ENCODE measurements around the gene MIER3. TPM values are rescaled to one million over a fixed set of nuclear protein-coding genes. Genes with fewer than 3 reads are reported as not detected.

MIER3 gene
- total RNA-seq, 1 donor from 2014 or later = 45.5 TPM

- no peak for DNase-seq (ENCODE audit: low spot score, unreplicated experiment)
- TF ChIP-seq, protein P1, sequence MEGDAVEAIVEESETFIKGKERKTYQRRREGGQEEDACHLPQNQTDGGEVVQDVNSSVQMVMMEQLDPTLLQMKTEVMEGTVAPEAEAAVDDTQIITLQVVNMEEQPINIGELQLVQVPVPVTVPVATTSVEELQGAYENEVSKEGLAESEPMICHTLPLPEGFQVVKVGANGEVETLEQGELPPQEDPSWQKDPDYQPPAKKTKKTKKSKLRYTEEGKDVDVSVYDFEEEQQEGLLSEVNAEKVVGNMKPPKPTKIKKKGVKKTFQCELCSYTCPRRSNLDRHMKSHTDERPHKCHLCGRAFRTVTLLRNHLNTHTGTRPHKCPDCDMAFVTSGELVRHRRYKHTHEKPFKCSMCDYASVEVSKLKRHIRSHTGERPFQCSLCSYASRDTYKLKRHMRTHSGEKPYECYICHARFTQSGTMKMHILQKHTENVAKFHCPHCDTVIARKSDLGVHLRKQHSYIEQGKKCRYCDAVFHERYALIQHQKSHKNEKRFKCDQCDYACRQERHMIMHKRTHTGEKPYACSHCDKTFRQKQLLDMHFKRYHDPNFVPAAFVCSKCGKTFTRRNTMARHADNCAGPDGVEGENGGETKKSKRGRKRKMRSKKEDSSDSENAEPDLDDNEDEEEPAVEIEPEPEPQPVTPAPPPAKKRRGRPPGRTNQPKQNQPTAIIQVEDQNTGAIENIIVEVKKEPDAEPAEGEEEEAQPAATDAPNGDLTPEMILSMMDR (IDR thresholded peaks at IDR 0.05; ENCODE audit: unreplicated experiment) = no peak
Measured at GRCh38 chr5:56900395-56900794, 51.5 kb downstream of the MIER3 start.

GRCh38 chr5:56898213-56898612 is 53.7 kb downstream of the MIER3 start:
- Mint-ChIP-seq H3K9me3 (ENCODE audit: low read depth) (no peaks in the 10 kb centered on the region), H3K4me1 (ENCODE audit: low read depth) (no peaks in the 10 kb centered on the region), H3K4me3 (ENCODE audit: low read depth) (no peak overlapping the region), H3K36me3 (ENCODE audit: insufficient read depth) (peaks cover 12% of the 10 kb centered on the region), H3K27me3 (no peaks in the 10 kb centered on the region), H3K27ac (no peak overlapping the region)
- TF ChIP-seq, protein P1 (IDR thresholded peaks at IDR 0.05; ENCODE audit: unreplicated experiment) = no peak
- DNase-seq (ENCODE audit: low spot score, unreplicated experiment) = no peak

More at GRCh38 chr5:56900395-56900794, 51.5 kb downstream of the MIER3 start:
- H3K4me1 Mint-ChIP-seq (ENCODE audit: low read depth) = no peaks in the 10 kb centered on the region
- no peak overlapping the region for H3K4me3 Mint-ChIP-seq (ENCODE audit: low read depth)
- H3K9me3 Mint-ChIP-seq (ENCODE audit: low read depth) = peaks cover 5% of the 10 kb centered on the region
- no peak overlapping the region for H3K27ac Mint-ChIP-seq
- peaks cover 5% of the 10 kb centered on the region for H3K36me3 Mint-ChIP-seq (ENCODE audit: insufficient read depth)
- no peaks in the 10 kb centered on the region for H3K27me3 Mint-ChIP-seq

DNA sequence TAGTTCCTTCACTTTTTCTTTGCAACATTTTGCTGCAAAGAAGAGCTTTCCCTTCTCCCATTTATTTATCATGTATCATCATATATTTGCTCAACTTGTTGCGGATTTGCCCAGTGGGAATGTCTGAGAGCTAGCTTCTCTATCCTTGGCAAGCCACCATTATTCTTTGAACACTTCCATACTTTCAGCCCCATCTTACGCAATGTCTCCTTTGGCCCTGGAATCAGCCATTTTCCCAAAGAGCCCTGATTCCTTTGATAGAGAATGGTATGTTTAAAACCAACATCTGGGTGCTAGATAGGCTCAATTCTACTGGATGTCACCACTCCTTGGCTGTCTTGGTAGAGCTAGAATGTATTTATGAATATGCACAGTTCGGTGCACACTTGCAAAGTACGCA is 55.2 kb downstream of the MIER3 start:
- Mint-ChIP-seq H3K4me1 (ENCODE audit: low read depth) (no peaks in the 10 kb centered on the region), H3K27me3 (no peaks in the 10 kb centered on the region), H3K27ac (no peak overlapping the region), H3K4me3 (ENCODE audit: low read depth) (no peak overlapping the region), H3K9me3 (ENCODE audit: low read depth) (no peaks in the 10 kb centered on the region), H3K36me3 (ENCODE audit: insufficient read depth) (peaks cover 18% of the 10 kb centered on the region)
- TF ChIP-seq, protein P1 (IDR thresholded peaks at IDR 0.05; ENCODE audit: unreplicated experiment) = no peak
- DNase-seq (ENCODE audit: low spot score, unreplicated experiment) = no peak

GRCh38 chr5:56893251-56893951 is 58.5 kb downstream of the MIER3 start:
- H3K27ac Mint-ChIP-seq = no peak overlapping the region
- H3K36me3 Mint-ChIP-seq (ENCODE audit: insufficient read depth) = peaks cover 33% of the 10 kb centered on the region
- H3K4me3 Mint-ChIP-seq (ENCODE audit: low read depth) = no peak overlapping the region
- no peaks in the 10 kb centered on the region for H3K9me3 Mint-ChIP-seq (ENCODE audit: low read depth)
- no peak for DNase-seq (ENCODE audit: low spot score, unreplicated experiment)
- H3K27me3 Mint-ChIP-seq = no peaks in the 10 kb centered on the region
- no peaks in the 10 kb centered on the region for H3K4me1 Mint-ChIP-seq (ENCODE audit: low read depth)
- TF ChIP-seq, protein P1 (IDR thresholded peaks at IDR 0.05; ENCODE audit: unreplicated experiment) = no peak

- no peaks in the 10 kb centered on the region for H3K27me3 Mint-ChIP-seq
- H3K27ac Mint-ChIP-seq = no peak overlapping the region
- H3K4me3 Mint-ChIP-seq (ENCODE audit: low read depth) = no peak overlapping the region
- DNase-seq (ENCODE audit: low spot score, unreplicated experiment) = no peak
- TF ChIP-seq, protein P1 (IDR thresholded peaks at IDR 0.05; ENCODE audit: unreplicated experiment) = no peak
- H3K9me3 Mint-ChIP-seq (ENCODE audit: low read depth) = no peaks in the 10 kb centered on the region
- H3K36me3 Mint-ChIP-seq (ENCODE audit: insufficient read depth) = peaks cover 25% of the 10 kb centered on the region
- no peaks in the 10 kb centered on the region for H3K4me1 Mint-ChIP-seq (ENCODE audit: low read depth)
Measured at GRCh38 chr5:56881571-56881970, 70.4 kb downstream of the MIER3 start.

All from progenitor cell of endocrine pancreas (in vitro differentiated cells).